A549 (cell line): Measurements from ENCODE around the gene ARPC5L.

ENCODE experiments used
- CEBPB ChIP-seq, 2 experiments: fragments of >200 bp in 1 of 2; sonication (Bioruptor Twin) in 1 of 2; formaldehyde crosslinking in 1 of 2; IDR thresholded peaks; 2 replicates each; pipeline ENCODE4 v1.6.1; 2012 to 2016
- CTCF ChIP-seq: fragments of >200 bp; sonication (Bioruptor Twin); formaldehyde crosslinking; IDR thresholded peaks from 3 replicates; pipeline ENCODE4 v1.5.1; 2016
- JUNB ChIP-seq: fragments of >200 bp; sonication (Bioruptor Twin); formaldehyde crosslinking; IDR thresholded peaks from 2 replicates; pipeline ENCODE4 v1.6.1; 2016
- MYC ChIP-seq: IDR thresholded peaks from 2 replicates; pipeline ENCODE4 v1.6.1; 2012; ENCODE audit warnings: mild to moderate bottlenecking, inconsistent platforms, low read length, improper control_type of control experiment, borderline replicate concordance
- POLR2A ChIP-seq: IDR thresholded peaks from 2 replicates; pipeline ENCODE4 v1.6.1; 2012; ENCODE audit warnings: mild to moderate bottlenecking, low read length
- REST ChIP-seq: fragments of 200-600 bp; sonication (generic); IDR thresholded peaks from 2 replicates; pipeline ENCODE4 v1.6.1; 2016; ENCODE audit warnings: antibody characterized with exemption, mild to moderate bottlenecking, moderate library complexity

- TF ChIP-seq CTCF (no peak), REST (no peak), JUNB (no peak), POLR2A (no peak), MYC (no peak), CEBPB (IDR thresholded peaks at IDR 0.05) (no peak)
Observed at GRCh38 chr9:124877021-124877782, 15.3 kb downstream of the ARPC5L start.
